RWPE2 (cell line): ENCODE measurements around the gene SACM1L.
A peak's percentile ranks its signal among the peaks of the same experiment; 100 is the strongest.

ENCODE experiments used
- ATAC-seq: fragments of 200-7000 bp; cut with Tn5 transposase; 3 replicates; pipeline ENCODE4 v1.9.1; 2021; ENCODE audit warnings: low read depth
- DNase-seq: peaks from one replicate; pipeline ENCODE4 v3.0.0-alpha.2; 2020; ENCODE audit warnings: low spot score
- H3K27ac ChIP-seq: fragments of 450-650 bp; 2 replicates; pipeline ENCODE4 v1.5.1; 2017; ENCODE audit warnings: mild to moderate bottlenecking; ENCODE audit not compliant: poor library complexity, severe bottlenecking
- H3K27me3 ChIP-seq: fragments of 250-450 bp; sonication (Bioruptor Pico); 2 replicates; pipeline ENCODE4 v1.5.1; 2021; ENCODE audit warnings: mild to moderate bottlenecking, moderate library complexity; ENCODE audit not compliant: insufficient read depth, poor library complexity, severe bottlenecking
- H3K36me3 ChIP-seq: fragments of 250-450 bp; sonication (Bioruptor Pico); 2 replicates; pipeline ENCODE4 v1.5.1; 2020; ENCODE audit warnings: low read depth, mild to moderate bottlenecking, moderate library complexity
- H3K4me1 ChIP-seq: fragments of 250-450 bp; sonication (Bioruptor Pico); 2 replicates; pipeline ENCODE4 v1.5.1; 2021; ENCODE audit warnings: mild to moderate bottlenecking, moderate library complexity; ENCODE audit not compliant: insufficient read depth, poor library complexity, severe bottlenecking
- H3K4me3 ChIP-seq: fragments of 250-450 bp; sonication (Bioruptor Pico); 2 replicates; pipeline ENCODE4 v1.5.1; 2021; ENCODE audit warnings: mild to moderate bottlenecking, moderate library complexity; ENCODE audit not compliant: severe bottlenecking
- H3K9me3 ChIP-seq: fragments of 250-450 bp; sonication (Bioruptor Pico); 2 replicates; pipeline ENCODE4 v1.5.1; 2021; ENCODE audit warnings: mild to moderate bottlenecking, moderate library complexity; ENCODE audit not compliant: severe bottlenecking
- CTCF ChIP-seq: fragments of 450-650 bp; IDR thresholded peaks from one replicate; pipeline ENCODE4 v1.5.1; 2017; ENCODE audit warnings: mild to moderate bottlenecking, moderate library complexity; ENCODE audit not compliant: poor library complexity, severe bottlenecking

Gene SACM1L

GRCh38 chr3:45688882-45689786 is at the start of gene SACM1L:
Gene SACM1L (plus strand): TSS chr3:45689396. CDS start chr3:45689466, 70 bp downstream.
- Histone ChIP-seq H3K4me1 (peaks cover 10% of the 10 kb centered on the region), H3K27ac (peak within 1 kb of the TSS; percentile 65), H3K36me3 (peaks cover 13% of the 10 kb centered on the region; the same call in 1 of the 2 replicates), H3K4me3 (peak within 1 kb of the TSS; percentile 66), H3K9me3 (no peaks in the 10 kb centered on the region), H3K27me3 (no peaks in the 10 kb centered on the region)
- ATAC-seq (peak; percentile 87), DNase-seq (peak; percentile 97)
- no peak for TF ChIP-seq CTCF

GRCh38 chr3:45640091-45640507 is 49.1 kb upstream of the SACM1L start:
- no peak for DNase-seq
- ATAC-seq: no peak
- no peak for TF ChIP-seq CTCF
- Histone ChIP-seq H3K4me3 (no peak overlapping the region), H3K36me3 (peaks cover 26% of the 10 kb centered on the region), H3K27ac (no peak overlapping the region), H3K4me1 (peaks cover 34% of the 10 kb centered on the region), H3K27me3 (no peaks in the 10 kb centered on the region), H3K9me3 (no peaks in the 10 kb centered on the region)

- no peak for DNase-seq
- Histone ChIP-seq H3K4me1 (peaks cover 37% of the 10 kb centered on the region), H3K4me3 (no peak overlapping the region), H3K27me3 (no peaks in the 10 kb centered on the region), H3K27ac (peak overlapping the region; percentile 28), H3K36me3 (peaks cover 26% of the 10 kb centered on the region), H3K9me3 (no peaks in the 10 kb centered on the region)
- ATAC-seq: no peak
- no peak for TF ChIP-seq CTCF
Observed at GRCh38 chr3:45640724-45641361, 48.4 kb upstream of the SACM1L start.

GRCh38 chr3:45641756-45642155 is 47.4 kb upstream of the SACM1L start:
- TF ChIP-seq CTCF: no peak
- peaks cover 37% of the 10 kb centered on the region for H3K4me1 ChIP-seq
- no peak for ATAC-seq
- no peak overlapping the region for H3K27ac ChIP-seq
- no peak for DNase-seq
- no peak overlapping the region for H3K4me3 ChIP-seq
- H3K27me3 ChIP-seq: no peaks in the 10 kb centered on the region
- H3K9me3 ChIP-seq: no peaks in the 10 kb centered on the region
- peaks cover 17% of the 10 kb centered on the region for H3K36me3 ChIP-seq
